ENCODE results near the gene CEP19.
A peak's percentile ranks its signal among the peaks of the same experiment; 100 is the strongest.
"Not testable (repeated sequence)": the region's sequence is repeated elsewhere in the genome, so short reads cannot be mapped to it uniquely, and the experiment has no call there.

CEP19 gene

GRCh38 chr3:196711838-196712513 lies at the start of gene CEP19, which contains the start of gene PIGX:
Gene CEP19, minus strand, starts transcription at chr3:196712250. Its CDS starts 3,593 bp downstream, at chr3:196708657.
Gene PIGX, plus strand, starts transcription at chr3:196712377.
- H3K27ac Mint-ChIP-seq: peak within 1 kb of the TSS; percentile 100
- H3K27me3 Mint-ChIP-seq: no peaks in the 10 kb centered on the region
- no peaks in the 10 kb centered on the region for H3K9me3 Mint-ChIP-seq
- DNase-seq (ENCODE audit: low spot score in 2 of 2) (peak; percentile 91 to 95), ATAC-seq (ENCODE audit: low read depth) (peak; percentile 79)
- H3K4me3 Mint-ChIP-seq: peak within 1 kb of the TSS; percentile 91
- peaks cover 9% of the 10 kb centered on the region for H3K4me1 Mint-ChIP-seq
- no peaks in the 10 kb centered on the region for H3K36me3 Mint-ChIP-seq

GRCh38 chr3:196757876-196758739 lies 46.1 kb upstream of the CEP19 start:
- DNase-seq (ENCODE audit: low spot score in 2 of 2) (no peak), ATAC-seq (ENCODE audit: low read depth) (no peak)

GRCh38 chr3:196756732-196757131 lies 44.7 kb upstream of the CEP19 start:
- no peak overlapping the region for H3K27ac Mint-ChIP-seq
- ATAC-seq (ENCODE audit: low read depth) (no peak), DNase-seq (ENCODE audit: low spot score in 2 of 2) (no peak)
- H3K36me3 Mint-ChIP-seq: peaks cover 38% of the 10 kb centered on the region
- peaks cover 9% of the 10 kb centered on the region for H3K9me3 Mint-ChIP-seq
- H3K4me1 Mint-ChIP-seq: peaks cover 30% of the 10 kb centered on the region
- no peak overlapping the region for H3K4me3 Mint-ChIP-seq
- no peaks in the 10 kb centered on the region for H3K27me3 Mint-ChIP-seq

More at GRCh38 chr3:196757876-196758739, 46.1 kb upstream of the CEP19 start:
- no peak overlapping the region for H3K4me3 Mint-ChIP-seq
- H3K27me3 Mint-ChIP-seq: no peaks in the 10 kb centered on the region
- H3K36me3 Mint-ChIP-seq: peaks cover 45% of the 10 kb centered on the region
- H3K9me3 Mint-ChIP-seq: peaks cover 9% of the 10 kb centered on the region
- H3K27ac Mint-ChIP-seq: peak overlapping the region; percentile 63
- H3K4me1 Mint-ChIP-seq: peaks cover 34% of the 10 kb centered on the region

- ATAC-seq (ENCODE audit: low read depth): no peak
- H3K27me3 Mint-ChIP-seq: no peaks in the 10 kb centered on the region
- peaks cover 38% of the 10 kb centered on the region for H3K4me1 Mint-ChIP-seq
- H3K27ac Mint-ChIP-seq: peak overlapping the region; percentile 49
- H3K9me3 Mint-ChIP-seq: peaks cover 9% of the 10 kb centered on the region
- DNase-seq (ENCODE audit: low spot score in 2 of 2): no peak
- H3K36me3 Mint-ChIP-seq: peaks cover 39% of the 10 kb centered on the region
- H3K4me3 Mint-ChIP-seq: no peak overlapping the region
These were observed 42.3 kb upstream of the CEP19 start for GRCh38 chr3:196754091-196754981.

GRCh38 chr3:196753201-196753600 lies 41.2 kb upstream of the CEP19 start:
- DNase-seq (ENCODE audit: low spot score in 2 of 2): no peak
- Mint-ChIP-seq H3K27ac (no peak overlapping the region), H3K4me3 (no peak overlapping the region), H3K9me3 (peaks cover 9% of the 10 kb centered on the region), H3K36me3 (peaks cover 46% of the 10 kb centered on the region), H3K27me3 (no peaks in the 10 kb centered on the region), H3K4me1 (peaks cover 45% of the 10 kb centered on the region)
- ATAC-seq (ENCODE audit: low read depth): no peak

- peaks cover 30% of the 10 kb centered on the region for H3K4me1 Mint-ChIP-seq
- peak overlapping the region; percentile 86 for H3K27ac Mint-ChIP-seq
- no peaks in the 10 kb centered on the region for H3K27me3 Mint-ChIP-seq
- ATAC-seq (ENCODE audit: low read depth) (peak; percentile 94), DNase-seq (ENCODE audit: low spot score in 2 of 2) (peak in 1 of 2 donors; percentile 29)
- H3K36me3 Mint-ChIP-seq: peaks cover 24% of the 10 kb centered on the region
- H3K4me3 Mint-ChIP-seq: peak overlapping the region; percentile 3
- peaks cover 2% of the 10 kb centered on the region for H3K9me3 Mint-ChIP-seq
These were observed 37.1 kb upstream of the CEP19 start for GRCh38 chr3:196749125-196749524.

- not testable (repeated sequence) for ATAC-seq (ENCODE audit: low read depth); H3K27ac Mint-ChIP-seq; H3K4me3 Mint-ChIP-seq; H3K36me3 Mint-ChIP-seq; H3K27me3 Mint-ChIP-seq; H3K9me3 Mint-ChIP-seq; DNase-seq (ENCODE audit: low spot score in 2 of 2)
- peaks cover 20% of the 10 kb centered on the region for H3K4me1 Mint-ChIP-seq
These were observed 31.5 kb upstream of the CEP19 start for GRCh38 chr3:196743569-196743968.

- Mint-ChIP-seq H3K4me1 (peaks cover 14% of the 10 kb centered on the region), H3K27ac (peak overlapping the region; percentile 94), H3K36me3 (peaks cover 4% of the 10 kb centered on the region), H3K4me3 (peak overlapping the region; percentile 96), H3K9me3 (no peaks in the 10 kb centered on the region), H3K27me3 (no peaks in the 10 kb centered on the region)
- ATAC-seq (ENCODE audit: low read depth) (no peak), DNase-seq (ENCODE audit: low spot score in 2 of 2) (no peak)
These were observed 29.3 kb upstream of the CEP19 start for GRCh38 chr3:196741249-196741889.

GRCh38 chr3:196740481-196741248 lies 28.6 kb upstream of the CEP19 start:
- Mint-ChIP-seq H3K9me3 (no peaks in the 10 kb centered on the region), H3K4me1 (peaks cover 14% of the 10 kb centered on the region), H3K27ac (peak overlapping the region; percentile 94), H3K36me3 (peaks cover 4% of the 10 kb centered on the region), H3K4me3 (peak overlapping the region; percentile 96), H3K27me3 (no peaks in the 10 kb centered on the region)
- DNase-seq (ENCODE audit: low spot score in 2 of 2): peak in 1 of 2 donors; percentile 13
- peak; percentile 14 for ATAC-seq (ENCODE audit: low read depth)

- Mint-ChIP-seq H3K9me3 (no peaks in the 10 kb centered on the region), H3K27ac (peak within 1 kb of the TSS; percentile 94), H3K36me3 (peaks cover 5% of the 10 kb centered on the region), H3K4me1 (peaks cover 14% of the 10 kb centered on the region), H3K27me3 (no peaks in the 10 kb centered on the region), H3K4me3 (peak within 1 kb of the TSS; percentile 96)
- DNase-seq (ENCODE audit: low spot score in 2 of 2): peak; percentile 77 to 85
- ATAC-seq (ENCODE audit: low read depth): peak; percentile 83
These were observed 27.8 kb upstream of the CEP19 start, which contains the start of gene PAK2 for GRCh38 chr3:196739671-196740480. Gene PAK2, plus strand, starts transcription at chr3:196739857. Its CDS starts 42,790 bp downstream, at chr3:196782647.

- H3K4me1 Mint-ChIP-seq: peaks cover 14% of the 10 kb centered on the region
- no peak overlapping the region for H3K27ac Mint-ChIP-seq
These were observed 25.6 kb upstream of the CEP19 start for GRCh38 chr3:196737655-196738054.

More at GRCh38 chr3:196737655-196738054, 25.6 kb upstream of the CEP19 start:
- H3K9me3 Mint-ChIP-seq: no peaks in the 10 kb centered on the region
- no peak for DNase-seq (ENCODE audit: low spot score in 2 of 2)
- peaks cover 8% of the 10 kb centered on the region for H3K36me3 Mint-ChIP-seq
- no peak for ATAC-seq (ENCODE audit: low read depth)
- H3K27me3 Mint-ChIP-seq: no peaks in the 10 kb centered on the region
- H3K4me3 Mint-ChIP-seq: no peak overlapping the region

Measured in memory B cell (primary cell).